ENCODE measurements around the gene PYCR2. TPM values are rescaled to one million over a fixed set of nuclear protein-coding genes. Genes with fewer than 3 reads are reported as not detected.
"Not testable (repeated sequence)": the region's sequence is repeated elsewhere in the genome, so short reads cannot be mapped to it uniquely, and the experiment has no call there.

Gene PYCR2
- total RNA-seq, 1 donor from 2014 or later = 47.4 TPM

GRCh38 chr1:225931270-225932136, 7.5 kb upstream of the PYCR2 start:
- no peaks in the 10 kb centered on the region for H3K36me3 ChIP-seq
- no peak overlapping the region for H3K27ac ChIP-seq
- intact Hi-C loops (cut with DNase I) = no loop called here
- no peak overlapping the region for H3K4me3 ChIP-seq
- no peaks in the 10 kb centered on the region for H3K4me1 ChIP-seq
- H3K9me3 ChIP-seq = no peaks in the 10 kb centered on the region
- H3K27me3 ChIP-seq = no peaks in the 10 kb centered on the region
- TF ChIP-seq POLR2A (IDR thresholded peaks at IDR 0.05) (no peak), CTCF (IDR thresholded peaks at IDR 0.05) (no peak), POLR2AphosphoS5 (IDR thresholded peaks at IDR 0.05; ENCODE audit: insufficient read depth in 1 of 2, low read depth in 1 of 2) (no peak)
- DNase-seq (ENCODE audit: extremely low spot score in 2 of 2) = no peak

GRCh38 chr1:225930566-225930965, 6.5 kb upstream of the PYCR2 start:
- H3K4me3 ChIP-seq = no peak overlapping the region
- no peak overlapping the region for H3K27ac ChIP-seq
- intact Hi-C loops (cut with DNase I) = no loop called here
- no peaks in the 10 kb centered on the region for H3K27me3 ChIP-seq
- DNase-seq (ENCODE audit: extremely low spot score in 2 of 2) = no peak
- H3K9me3 ChIP-seq = no peaks in the 10 kb centered on the region
- no peaks in the 10 kb centered on the region for H3K4me1 ChIP-seq
- TF ChIP-seq CTCF (IDR thresholded peaks at IDR 0.05) = no peak
- no peak for TF ChIP-seq POLR2AphosphoS5 (IDR thresholded peaks at IDR 0.05; ENCODE audit: insufficient read depth in 1 of 2, low read depth in 1 of 2)
- TF ChIP-seq POLR2A (IDR thresholded peaks at IDR 0.05) = no peak
- H3K36me3 ChIP-seq = no peaks in the 10 kb centered on the region

- H3K27ac ChIP-seq; H3K4me1 ChIP-seq; H3K4me3 ChIP-seq; H3K27me3 ChIP-seq; intact Hi-C loops (cut with DNase I); DNase-seq (ENCODE audit: extremely low spot score in 2 of 2); H3K36me3 ChIP-seq; H3K9me3 ChIP-seq: not testable (repeated sequence)
Observed at GRCh38 chr1:225929462-225929861, 5.4 kb upstream of the PYCR2 start.

GRCh38 chr1:225928186-225929175, 4.4 kb upstream of the PYCR2 start:
- Histone ChIP-seq H3K27ac (no peak overlapping the region), H3K9me3 (no peaks in the 10 kb centered on the region), H3K4me1 (peaks cover 8% of the 10 kb centered on the region), H3K27me3 (no peaks in the 10 kb centered on the region), H3K36me3 (no peaks in the 10 kb centered on the region), H3K4me3 (no peak overlapping the region)
- TF ChIP-seq POLR2A (IDR thresholded peaks at IDR 0.05) = no peak
- no peak for TF ChIP-seq POLR2AphosphoS5 (IDR thresholded peaks at IDR 0.05; ENCODE audit: insufficient read depth in 1 of 2, low read depth in 1 of 2)
- no peak for TF ChIP-seq CTCF (IDR thresholded peaks at IDR 0.05)
- DNase-seq (ENCODE audit: extremely low spot score in 2 of 2) = no peak
- intact Hi-C loops (cut with DNase I) = no loop called here

- Histone ChIP-seq H3K4me3 (no peak overlapping the region), H3K9me3 (no peaks in the 10 kb centered on the region), H3K27ac (no peak overlapping the region), H3K27me3 (no peaks in the 10 kb centered on the region), H3K4me1 (peaks cover 27% of the 10 kb centered on the region), H3K36me3 (peaks cover 0 to 6% of the 10 kb centered on the region in 2 donors)
- intact Hi-C loops (cut with DNase I) = no loop called here
- no peak for DNase-seq (ENCODE audit: extremely low spot score in 2 of 2)
- TF ChIP-seq POLR2A (IDR thresholded peaks at IDR 0.05) (no peak), POLR2AphosphoS5 (IDR thresholded peaks at IDR 0.05; ENCODE audit: insufficient read depth in 1 of 2, low read depth in 1 of 2) (no peak), CTCF (IDR thresholded peaks at IDR 0.05) (no peak)
Observed at GRCh38 chr1:225926551-225927113, 2.6 kb upstream of the PYCR2 start.

All from vagina (tissue), 2 donors.